HL-60 (cell line): ENCODE measurements around the gene GPR32.

Experiments used
- DNase-seq, 2 experiments: peaks; one replicate each; pipeline ENCODE4 v3.0.0-alpha.2; 2010 to 2020; ENCODE audit warnings: low read depth in 1 of 2, low spot score in 1 of 2
- H3K27ac ChIP-seq: fragments of 250-450 bp; sonication (Bioruptor Pico); replicated peaks from 2 replicates; pipeline ENCODE4 v1.5.1; 2020; ENCODE audit warnings: mild to moderate bottlenecking, moderate library complexity
- H3K27me3 ChIP-seq: fragments of 250-450 bp; sonication (Bioruptor Pico); 2 replicates; pipeline ENCODE4 v1.5.1; 2021; ENCODE audit warnings: mild to moderate bottlenecking, moderate library complexity; ENCODE audit not compliant: insufficient read depth, poor library complexity, severe bottlenecking
- H3K4me3 ChIP-seq: replicated peaks from 2 replicates; pipeline ENCODE4 v1.5.1; 2011; ENCODE audit warnings: mild to moderate bottlenecking, control low read depth, low read length; ENCODE audit not compliant: insufficient read depth
- CTCF ChIP-seq: IDR thresholded peaks from one replicate; pipeline ENCODE4 v1.5.1; 2011; ENCODE audit warnings: low read length, control low read depth, inconsistent platforms; ENCODE audit not compliant: insufficient read depth
- GABPA ChIP-seq: IDR thresholded peaks from 2 replicates; pipeline ENCODE4 v1.6.1; 2012; ENCODE audit warnings: low read depth
- POLR2AphosphoS5 ChIP-seq: IDR thresholded peaks from 2 replicates; pipeline ENCODE4 v1.6.1; 2012; ENCODE audit warnings: low read depth
- REST ChIP-seq: IDR thresholded peaks from 2 replicates; pipeline ENCODE4 v1.6.1; 2012; ENCODE audit warnings: low read depth; ENCODE audit not compliant: insufficient replicate concordance
- SPI1 ChIP-seq: IDR thresholded peaks from 2 replicates; pipeline ENCODE4 v1.6.1; 2012; ENCODE audit warnings: low read depth, mild to moderate bottlenecking, borderline replicate concordance

GPR32 gene

GRCh38 chr19:50725218-50725910 is 44.9 kb upstream of the GPR32 start:
- Histone ChIP-seq H3K4me3 (peak overlapping the region; percentile 51), H3K27ac (no peak overlapping the region), H3K27me3 (peaks cover 29% of the 10 kb centered on the region)
- no peak for DNase-seq
- TF ChIP-seq SPI1 (no peak), GABPA (no peak), POLR2AphosphoS5 (no peak; the same call in 1 of the 2 replicates), REST (no peak), CTCF (no peak)

GRCh38 chr19:50725911-50726230 is 44.4 kb upstream of the GPR32 start:
- TF ChIP-seq GABPA (no peak), CTCF (no peak), POLR2AphosphoS5 (no peak), SPI1 (no peak), REST (no peak)
- no peak overlapping the region for H3K27ac ChIP-seq
- peaks cover 25% of the 10 kb centered on the region for H3K27me3 ChIP-seq
- no peak overlapping the region for H3K4me3 ChIP-seq
- no peak for DNase-seq

GRCh38 chr19:50728084-50728737 is 42.1 kb upstream of the GPR32 start:
- no peak overlapping the region for H3K27ac ChIP-seq
- TF ChIP-seq POLR2AphosphoS5 (peak; percentile 17; the same call in 1 of the 2 replicates), REST (no peak)
- peaks cover 17% of the 10 kb centered on the region for H3K27me3 ChIP-seq
- DNase-seq, result peak; percentile 67 to 71
- H3K4me3 ChIP-seq, result no peak overlapping the region
